Hematopoietic multipotent progenitor cell treated with erythropoietin and hydrocortisone succinate and interleukin-3 and kit ligand, for 17 days (in vitro differentiated cells): ENCODE measurements around the gene RALGPS2.

Experiments
- DNase-seq: peaks from one replicate; pipeline ENCODE4 v3.0.0-alpha.2; 2015; ENCODE audit warnings: low spot score

The RALGPS2 gene, protein sequence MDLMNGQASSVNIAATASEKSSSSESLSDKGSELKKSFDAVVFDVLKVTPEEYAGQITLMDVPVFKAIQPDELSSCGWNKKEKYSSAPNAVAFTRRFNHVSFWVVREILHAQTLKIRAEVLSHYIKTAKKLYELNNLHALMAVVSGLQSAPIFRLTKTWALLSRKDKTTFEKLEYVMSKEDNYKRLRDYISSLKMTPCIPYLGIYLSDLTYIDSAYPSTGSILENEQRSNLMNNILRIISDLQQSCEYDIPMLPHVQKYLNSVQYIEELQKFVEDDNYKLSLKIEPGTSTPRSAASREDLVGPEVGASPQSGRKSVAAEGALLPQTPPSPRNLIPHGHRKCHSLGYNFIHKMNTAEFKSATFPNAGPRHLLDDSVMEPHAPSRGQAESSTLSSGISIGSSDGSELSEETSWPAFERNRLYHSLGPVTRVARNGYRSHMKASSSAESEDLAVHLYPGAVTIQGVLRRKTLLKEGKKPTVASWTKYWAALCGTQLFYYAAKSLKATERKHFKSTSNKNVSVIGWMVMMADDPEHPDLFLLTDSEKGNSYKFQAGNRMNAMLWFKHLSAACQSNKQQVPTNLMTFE

DNA sequence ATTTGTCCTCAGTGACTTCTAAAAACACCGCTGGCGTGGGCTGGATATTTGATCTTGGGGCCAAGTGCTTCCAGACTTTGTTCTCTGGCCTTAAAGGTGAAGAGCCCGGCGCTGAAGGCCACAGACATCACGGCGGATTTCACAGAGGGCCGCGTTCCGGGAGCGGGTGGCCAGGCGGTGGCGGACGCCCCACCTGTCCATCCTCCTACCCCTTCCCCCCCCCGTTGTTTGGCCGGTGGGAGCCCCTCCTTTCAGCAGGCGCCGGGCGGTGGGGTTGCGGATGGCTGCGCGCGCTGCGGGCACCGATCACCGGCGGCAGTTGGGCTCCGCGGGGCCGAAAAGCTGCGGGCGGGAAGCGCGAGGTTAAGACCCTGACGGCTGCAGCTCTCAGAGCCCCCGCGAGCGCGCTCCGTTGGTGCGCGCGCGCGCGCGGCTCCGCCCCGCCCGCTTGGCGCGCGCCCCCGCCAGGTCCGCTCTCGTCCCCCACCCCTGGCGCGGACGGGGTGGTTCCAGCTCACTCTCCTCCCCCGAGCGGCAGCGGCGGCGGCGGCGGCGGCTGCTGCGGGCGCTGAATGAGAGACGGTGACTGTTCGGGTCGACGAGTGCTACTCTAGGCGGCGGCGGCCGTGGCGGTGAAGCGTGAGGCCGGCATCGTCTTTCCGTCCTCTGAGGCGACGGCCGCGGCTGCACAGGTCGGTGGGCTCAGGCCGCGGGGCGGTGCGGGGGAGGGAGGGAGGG is at the start of gene RALGPS2:
Gene RALGPS2 (plus strand): TSS at position 517 of the 738 bp plus-strand sequence. CDS start 51,521 bp downstream, outside the sequence.
- peak; percentile 69 for DNase-seq

DNA sequence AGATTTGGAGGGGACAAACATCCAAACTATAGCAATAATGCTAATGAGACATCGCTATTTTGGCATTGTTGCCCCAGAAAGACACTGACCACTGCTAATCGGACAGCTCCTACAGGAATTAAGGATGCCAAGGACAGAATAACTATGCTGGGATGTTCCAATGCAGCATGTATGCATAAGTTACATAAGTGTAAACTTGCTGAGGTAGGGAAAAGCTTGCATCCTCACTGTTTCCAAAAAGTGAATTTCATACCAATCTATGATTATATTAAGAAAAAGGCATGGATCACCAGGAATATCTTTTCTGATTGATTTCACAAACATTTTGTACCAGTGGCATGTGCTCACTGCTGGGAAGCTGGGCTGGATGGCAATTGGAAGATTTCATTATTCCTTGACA is 45.8 kb upstream of the RALGPS2 start:
- no peak for DNase-seq

DNA sequence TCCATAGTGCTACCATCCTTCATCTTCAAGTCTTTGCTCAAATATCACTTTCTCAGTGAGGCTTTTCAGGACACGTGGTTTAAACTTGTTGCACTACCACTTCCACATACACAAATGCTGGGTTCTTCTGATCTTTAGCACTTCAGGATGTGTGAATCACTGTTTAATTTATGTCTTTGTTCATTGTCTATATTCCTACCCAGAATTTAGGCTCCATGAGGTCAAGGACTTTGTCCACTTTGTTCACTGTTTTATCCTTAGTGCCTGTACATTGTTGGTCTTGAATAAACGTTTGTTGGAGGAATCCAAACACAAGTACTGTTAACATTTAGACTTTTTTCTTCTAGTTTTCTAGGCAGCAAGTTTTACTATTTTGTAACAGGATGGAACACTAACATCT is 42.6 kb upstream of the RALGPS2 start:
- no peak for DNase-seq

- DNase-seq, result no peak
These were observed 42.2 kb upstream of the RALGPS2 start for GRCh38 chr1:178682886-178683285.

DNA sequence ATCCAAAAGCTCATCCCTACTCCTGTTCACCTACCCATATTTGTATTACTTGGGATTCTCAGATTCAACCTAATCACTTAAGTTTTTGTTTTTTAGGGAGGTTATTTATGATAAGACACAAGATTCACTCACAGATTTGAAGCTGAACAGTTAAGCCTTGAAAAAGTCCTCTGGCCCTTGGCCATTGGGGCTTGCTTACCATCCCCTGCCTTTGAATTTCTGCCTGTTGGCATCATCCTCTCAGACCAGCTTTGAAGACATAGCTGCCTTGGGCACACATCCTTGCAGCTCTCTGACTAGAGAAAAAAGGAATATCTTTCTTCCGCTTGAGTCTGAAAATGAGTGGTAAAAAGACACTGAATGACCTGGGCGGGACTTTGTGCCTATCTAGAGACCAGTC is 41.8 kb upstream of the RALGPS2 start:
- DNase-seq, result no peak

DNA sequence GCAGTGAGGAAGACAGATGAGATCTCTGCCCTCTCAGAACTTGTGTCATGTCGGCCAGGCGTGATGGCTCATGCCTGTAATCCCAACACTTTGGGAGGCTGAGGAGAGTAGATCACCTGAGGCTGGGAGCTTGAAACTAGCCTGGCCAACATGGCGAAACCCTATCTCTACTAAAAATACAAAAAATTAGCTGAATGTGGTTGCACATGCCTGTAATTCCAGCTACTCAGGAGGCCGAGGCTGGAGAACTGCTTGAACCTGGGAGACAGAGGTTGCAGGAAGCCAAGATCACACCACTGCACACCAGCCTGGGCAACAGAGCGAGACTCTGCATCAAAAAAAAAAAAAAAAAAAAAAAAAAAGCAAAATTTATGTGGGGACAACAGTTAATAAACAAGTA is 40.9 kb upstream of the RALGPS2 start:
- no peak for DNase-seq

- no peak for DNase-seq
These were observed 40.5 kb upstream of the RALGPS2 start for GRCh38 chr1:178684542-178685000.

DNA sequence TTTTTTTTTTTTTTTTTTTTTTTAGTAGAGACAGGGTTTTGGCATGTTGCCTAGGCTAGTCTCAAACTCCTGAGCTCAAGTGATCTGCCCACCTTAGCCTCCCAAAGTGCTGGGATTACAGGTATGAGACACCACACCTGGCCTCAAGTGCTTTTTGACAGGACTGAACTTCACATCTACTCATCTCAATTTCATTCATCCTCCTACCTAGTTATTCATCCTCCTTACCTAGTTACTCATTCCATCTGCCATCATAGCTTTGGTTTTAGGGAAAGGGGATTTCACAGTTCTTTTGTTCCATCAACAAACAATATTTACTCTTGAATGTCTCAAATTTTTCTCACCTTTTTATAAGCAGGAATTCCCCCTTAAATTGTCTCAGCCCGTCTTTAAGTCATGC is 38.6 kb upstream of the RALGPS2 start:
- no peak for DNase-seq

GRCh38 chr1:178688244-178688643 is 36.8 kb upstream of the RALGPS2 start:
- no peak for DNase-seq

GRCh38 chr1:178689769-178690168 is 35.3 kb upstream of the RALGPS2 start:
- no peak for DNase-seq

GRCh38 chr1:178690496-178690895 is 34.5 kb upstream of the RALGPS2 start:
- DNase-seq, result no peak

DNA sequence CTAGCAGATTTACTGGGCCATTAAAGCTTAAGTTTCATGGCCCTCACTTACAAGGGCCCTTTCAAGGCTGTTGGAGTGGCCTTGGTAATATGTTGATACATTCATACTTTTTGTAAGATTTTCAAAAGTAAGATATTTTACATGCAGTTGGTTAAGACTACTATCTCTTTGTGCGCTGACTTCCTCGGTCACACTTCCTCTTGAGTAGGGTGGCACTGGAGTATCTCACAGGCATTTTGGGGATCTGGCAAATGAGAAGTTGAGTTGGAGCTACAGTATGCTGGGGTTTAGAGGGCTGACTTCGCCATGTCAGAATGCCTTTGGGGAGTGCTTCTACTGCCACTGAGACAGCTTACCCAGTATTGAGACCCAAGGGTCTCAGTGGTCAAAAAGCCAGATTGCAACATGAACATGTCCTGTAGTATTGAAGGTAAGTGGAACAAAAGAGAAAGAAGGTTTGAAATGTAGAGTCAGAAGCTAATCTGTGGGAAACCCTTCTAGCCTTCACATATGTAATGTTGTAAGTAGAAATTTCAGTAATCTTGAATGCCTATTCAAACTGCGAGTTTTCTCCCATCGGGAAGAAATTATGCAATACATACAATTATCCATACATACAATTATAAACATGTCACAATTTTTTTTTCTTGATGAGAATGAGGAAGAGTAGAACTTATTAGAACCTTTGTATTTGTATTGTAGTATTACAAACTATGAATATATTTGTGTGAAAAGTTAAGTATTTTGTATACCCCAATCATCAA is 32.3 kb upstream of the RALGPS2 start:
- no peak for DNase-seq

GRCh38 chr1:178693366-178693765 is 31.7 kb upstream of the RALGPS2 start:
- no peak for DNase-seq

DNA sequence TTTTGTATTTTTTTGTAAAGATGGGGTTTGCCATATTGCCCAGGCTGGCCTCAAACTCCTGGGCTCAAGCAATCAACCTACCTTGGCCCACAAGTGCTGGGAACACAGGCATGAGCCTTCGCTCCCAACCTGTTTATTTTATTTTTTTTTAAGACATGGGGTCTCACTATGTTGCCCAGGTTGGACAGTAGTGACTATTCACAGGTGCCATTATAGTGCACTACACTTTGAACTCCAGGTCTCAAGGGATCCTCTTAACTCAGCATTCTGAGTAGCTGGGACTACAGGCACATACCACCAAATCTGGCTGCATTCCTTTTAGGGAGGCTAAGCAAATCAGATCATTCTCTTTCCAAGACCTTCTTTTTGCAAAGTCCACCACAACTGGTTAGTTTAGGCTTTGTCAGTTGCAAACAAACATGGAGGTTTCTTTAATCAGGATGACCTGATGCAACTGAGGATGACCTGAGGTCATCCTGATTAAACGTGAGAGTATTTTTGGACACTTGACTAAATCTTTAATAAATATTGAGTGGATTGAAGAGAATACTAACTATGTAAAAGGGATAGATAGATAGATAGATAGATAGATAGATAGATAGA is 30.0 kb upstream of the RALGPS2 start:
- DNase-seq, result peak; percentile 22

DNA sequence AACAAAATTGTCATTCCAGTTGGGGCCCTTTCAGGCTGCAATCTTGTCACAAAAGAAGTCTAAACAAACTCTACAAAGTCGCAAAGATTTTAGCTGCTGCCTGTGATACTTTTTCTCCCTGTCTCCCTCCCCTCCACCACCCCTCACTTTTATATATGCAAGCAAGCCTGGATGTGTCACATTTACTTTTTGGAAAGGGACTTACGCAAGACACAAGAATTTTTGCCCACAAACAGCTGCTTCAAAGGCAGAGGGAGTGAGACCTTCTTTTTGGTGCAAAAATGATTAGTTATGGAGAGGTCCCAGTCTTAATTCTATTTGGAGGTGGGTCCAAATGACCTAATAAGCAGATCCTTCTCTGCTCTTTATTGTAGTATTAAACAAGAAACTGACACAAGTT is 22.9 kb upstream of the RALGPS2 start:
- no peak for DNase-seq

DNA sequence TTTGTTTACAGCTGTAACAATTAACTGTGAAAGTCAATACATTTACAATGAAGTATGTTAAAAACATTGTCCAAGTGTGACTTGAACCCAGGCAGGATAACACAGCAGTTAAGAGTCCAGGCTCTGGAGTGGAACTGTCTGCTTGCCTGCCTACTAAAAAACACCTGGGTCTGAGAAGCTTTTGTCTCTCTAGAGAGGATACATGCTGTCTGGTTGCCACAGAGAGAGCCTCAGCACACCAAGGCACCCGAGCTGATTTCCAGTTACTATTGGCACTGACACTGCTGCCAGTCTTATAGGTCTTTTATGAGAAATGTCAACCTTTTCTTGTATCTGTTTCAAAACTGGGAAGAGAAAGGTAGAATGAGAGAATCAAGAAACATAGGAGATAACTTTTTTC is 20.2 kb upstream of the RALGPS2 start:
- no peak for DNase-seq

GRCh38 chr1:178706432-178706831 is 18.6 kb upstream of the RALGPS2 start:
- DNase-seq, result no peak

- DNase-seq, result no peak
These were observed 11.8 kb upstream of the RALGPS2 start for GRCh38 chr1:178713259-178713658.

- no peak for DNase-seq
These were observed 10.6 kb upstream of the RALGPS2 start for GRCh38 chr1:178714453-178714852.

DNA sequence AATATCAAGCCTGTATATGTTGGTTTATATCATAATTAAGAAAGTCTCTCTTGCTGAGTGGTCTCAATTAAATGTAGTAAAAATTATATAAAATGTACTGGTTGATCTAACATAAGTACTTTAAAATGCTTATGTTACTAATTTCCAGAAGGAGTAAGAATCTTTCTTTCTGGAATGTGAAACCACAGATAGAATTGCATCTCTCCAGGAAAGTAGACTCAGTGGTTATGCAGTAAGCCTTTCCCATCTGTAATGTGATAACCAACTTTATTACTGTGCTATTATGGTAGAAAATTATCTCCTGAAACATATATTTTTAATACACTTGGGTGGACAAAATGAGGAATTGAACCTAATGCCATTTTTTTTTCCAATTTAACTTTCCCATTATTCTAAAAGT is 8.9 kb upstream of the RALGPS2 start:
- DNase-seq, result no peak

- DNase-seq, result no peak
These were observed 6.5 kb upstream of the RALGPS2 start for GRCh38 chr1:178718520-178718919.

DNA sequence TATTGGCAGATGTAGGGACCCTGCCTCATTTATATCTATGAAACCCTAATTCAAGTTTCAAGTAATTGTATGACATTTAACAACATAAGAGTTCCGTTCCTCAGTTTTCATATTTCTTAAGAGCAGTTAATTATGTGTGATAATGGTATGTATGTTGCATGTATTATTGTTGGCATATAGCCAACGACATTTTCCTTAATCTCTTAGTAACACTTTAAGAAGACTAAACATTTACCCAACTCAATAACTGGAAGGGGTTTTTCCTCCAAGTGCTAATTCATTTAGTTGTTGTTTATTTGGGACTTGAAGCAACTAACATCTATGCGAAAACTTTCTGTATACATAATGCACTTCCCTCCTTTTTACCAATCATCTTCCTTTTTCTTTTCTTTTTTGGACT is 1.5 kb upstream of the RALGPS2 start:
- peak; percentile 27 for DNase-seq
